Stomach (tissue), 9 donors: ENCODE data around the gene CMKLR1. TPM values are rescaled to one million over a fixed set of nuclear protein-coding genes. Genes with fewer than 3 reads are reported as not detected.

ENCODE experiments used
- DNase-seq, 2 donors: peaks; one replicate each; pipeline versions ENCODE4 v3.0.0 to v3.0.0-alpha.2; 2013 to 2019
- H3K27ac ChIP-seq, 5 donors: fragments of 200-600 bp in 4 of 5; sonication (generic) in 4 of 5; one replicate each; pipeline ENCODE4 v1.5.1; 2013 to 2019; ENCODE audit warnings: mild to moderate bottlenecking in 1 of 5, moderate library complexity in 1 of 5
- H3K27me3 ChIP-seq, 3 donors: fragments of 200-600 bp; sonication (generic); one replicate each; pipeline ENCODE4 v1.5.1; 2017 to 2019; ENCODE audit warnings: mixed run types in 1 of 3
- H3K36me3 ChIP-seq, 4 donors: fragments of 200-600 bp; sonication (generic); 1 replicate in 3 of 4; 2 replicates in 1 of 4; pipeline ENCODE4 v1.5.1; 2016 to 2019
- H3K4me1 ChIP-seq, 4 donors: fragments of 200-600 bp; sonication (generic); one replicate each; pipeline ENCODE4 v1.5.1; 2016 to 2019
- H3K4me3 ChIP-seq, 4 donors: fragments of 200-600 bp; sonication (generic) in 3 of 4; one replicate each; pipeline ENCODE4 v1.5.1; 2016 to 2019; ENCODE audit warnings: mild to moderate bottlenecking in 1 of 4
- H3K9me3 ChIP-seq, 4 donors: fragments of 200-600 bp; sonication (generic); one replicate each; pipeline ENCODE4 v1.5.1; 2016 to 2019
- EP300 ChIP-seq: sonication (generic); formaldehyde crosslinking; IDR thresholded peaks from one replicate; pipeline ENCODE4 v1.6.1; 2017; ENCODE audit warnings: antibody characterized with exemption
- POLR2A ChIP-seq, 4 donors: fragments of 450-650 bp; IDR thresholded peaks; one replicate each; pipeline ENCODE4 v1.6.1; 2016; ENCODE audit warnings: antibody characterized with exemption in 4 of 4, control low read depth in 2 of 4, mild to moderate bottlenecking in 1 of 4, moderate library complexity in 1 of 4
- POLR2AphosphoS5 ChIP-seq, 3 donors: sonication (generic); formaldehyde crosslinking; IDR thresholded peaks; one replicate each; pipeline ENCODE4 v1.6.1; 2016; ENCODE audit warnings: antibody characterized with exemption in 3 of 3
- WGBS, 5 donors: extraction: QIAGEN DNeasy Blood & Tissue Kit in 3 of 5; methylation state at CpG; one replicate each; pipeline versions ENCODE4 v1.1.5 to v1.1.7; 2013 to 2018; 5-methylcytosine and 5-hydroxymethylcytosine counted together
- intact Hi-C: fragments of 100-400 bp; cut with DNase I; formaldehyde crosslinking; loops from one replicate; pipeline ENCODE4 v1.15.1; 2023; ENCODE audit warnings: low total_unique reads
- polyA plus RNA-seq, 3 donors: library from polyadenylated mRNA; stranded (reverse); fragments of 200-250 nt; gene quantifications; one replicate each; pipeline ENCODE4 v1.2.3, GENCODE V29; 2013
- total RNA-seq, 5 donors: library from RNA; depleted of rRNA; stranded (reverse); fragments of >200 nt; gene quantifications; one replicate each; pipeline versions ENCODE4 v1.1.0 to v1.2.3, GENCODE V29; 2014 to 2016
- TF ChIP-seq, protein P1 (sequence below), 7 experiments: fragments of 450-650 bp in 4 of 7; fragments of 200-600 bp in 3 of 7; sonication (generic) in 3 of 7; IDR thresholded peaks; one replicate each; pipeline ENCODE4 v1.5.1; 2016 to 2019; ENCODE audit warnings: antibody characterized with exemption in 7 of 7, control low read depth in 2 of 7, mild to moderate bottlenecking in 1 of 7
- donor health status: healthy with polysubstance abuse.
- donor health status: Bipolar disorder and iron deficiency.
- donor health status: healthy.

CMKLR1 gene
- total and polyA plus RNA-seq, 8 donors = 0.45 to 46.1 (median 2.3) TPM

DNA sequence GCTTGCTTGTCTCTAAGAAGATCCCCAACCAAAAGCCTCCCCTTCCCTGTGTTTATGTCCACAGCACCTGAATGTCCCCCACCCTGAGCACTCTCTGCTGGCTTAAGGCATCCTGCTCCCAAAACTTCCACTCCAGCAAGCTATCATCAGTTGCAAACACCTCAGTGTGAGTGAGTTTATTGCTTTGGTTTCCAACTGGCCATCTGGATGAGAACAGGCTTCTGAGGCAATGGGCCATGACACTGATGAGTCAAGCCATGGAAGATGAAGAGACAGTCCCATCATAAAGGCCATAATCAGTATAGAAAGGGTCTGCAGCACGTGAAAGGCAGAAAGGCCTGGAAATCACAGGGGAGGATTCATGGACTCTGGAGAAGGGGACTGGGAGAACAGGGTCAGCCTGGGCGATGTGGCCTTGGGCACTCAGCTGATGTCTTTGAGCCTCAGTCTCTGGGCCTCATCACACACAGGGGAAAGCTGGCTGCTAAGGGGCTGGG, 12.8 kb downstream of the CMKLR1 start:
- no peaks in the 10 kb centered on the region for H3K36me3 ChIP-seq
- H3K4me1 ChIP-seq = peaks cover 0 to 7% (median 0%) of the 10 kb centered on the region in 4 donors
- H3K27ac ChIP-seq = no peak overlapping the region
- H3K4me3 ChIP-seq = no peak overlapping the region
- H3K9me3 ChIP-seq = no peaks in the 10 kb centered on the region
- WGBS, 5 donors = 44 to 85% (median 62%) methylated on average over 2 of the region's 2 CpGs
- peaks cover 0 to 4% (median 0%) of the 10 kb centered on the region in 3 donors for H3K27me3 ChIP-seq
- TF ChIP-seq POLR2A (IDR thresholded peaks at IDR 0.05) (no peak), EP300 (no peak), POLR2AphosphoS5 (IDR thresholded peaks at IDR 0.05) (no peak)
- TF ChIP-seq, protein P1, sequence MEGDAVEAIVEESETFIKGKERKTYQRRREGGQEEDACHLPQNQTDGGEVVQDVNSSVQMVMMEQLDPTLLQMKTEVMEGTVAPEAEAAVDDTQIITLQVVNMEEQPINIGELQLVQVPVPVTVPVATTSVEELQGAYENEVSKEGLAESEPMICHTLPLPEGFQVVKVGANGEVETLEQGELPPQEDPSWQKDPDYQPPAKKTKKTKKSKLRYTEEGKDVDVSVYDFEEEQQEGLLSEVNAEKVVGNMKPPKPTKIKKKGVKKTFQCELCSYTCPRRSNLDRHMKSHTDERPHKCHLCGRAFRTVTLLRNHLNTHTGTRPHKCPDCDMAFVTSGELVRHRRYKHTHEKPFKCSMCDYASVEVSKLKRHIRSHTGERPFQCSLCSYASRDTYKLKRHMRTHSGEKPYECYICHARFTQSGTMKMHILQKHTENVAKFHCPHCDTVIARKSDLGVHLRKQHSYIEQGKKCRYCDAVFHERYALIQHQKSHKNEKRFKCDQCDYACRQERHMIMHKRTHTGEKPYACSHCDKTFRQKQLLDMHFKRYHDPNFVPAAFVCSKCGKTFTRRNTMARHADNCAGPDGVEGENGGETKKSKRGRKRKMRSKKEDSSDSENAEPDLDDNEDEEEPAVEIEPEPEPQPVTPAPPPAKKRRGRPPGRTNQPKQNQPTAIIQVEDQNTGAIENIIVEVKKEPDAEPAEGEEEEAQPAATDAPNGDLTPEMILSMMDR (IDR thresholded peaks at IDR 0.05) = no peak
- DNase-seq = no peak
- intact Hi-C loops = no loop called here

DNA sequence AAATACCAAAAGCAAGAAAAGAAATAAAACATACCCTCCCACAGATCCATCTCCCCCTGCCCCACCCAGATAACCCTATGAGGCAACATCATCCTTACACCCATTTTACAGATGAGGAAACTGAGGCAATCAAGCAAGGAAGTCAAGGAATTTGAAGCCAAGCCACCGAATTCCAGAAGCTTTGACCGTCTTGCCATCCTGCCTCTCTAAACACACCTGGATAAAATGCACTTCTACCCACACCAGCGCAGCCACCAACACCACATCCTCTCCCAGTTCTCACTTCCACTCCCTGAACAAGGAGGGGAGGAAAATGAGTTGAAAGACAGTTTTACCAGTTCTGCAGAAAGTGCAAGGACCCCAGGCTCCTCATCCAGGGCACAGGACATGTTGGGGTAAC, 13.6 kb downstream of the CMKLR1 start:
- Histone ChIP-seq H3K27me3 (peaks cover 0 to 12% (median 0%) of the 10 kb centered on the region in 3 donors), H3K4me3 (no peak overlapping the region), H3K27ac (no peak overlapping the region), H3K9me3 (no peaks in the 10 kb centered on the region), H3K36me3 (no peaks in the 10 kb centered on the region), H3K4me1 (peaks cover 0 to 7% (median 0%) of the 10 kb centered on the region in 4 donors)
- TF ChIP-seq POLR2A (IDR thresholded peaks at IDR 0.05) (no peak), EP300 (no peak), POLR2AphosphoS5 (IDR thresholded peaks at IDR 0.05) (no peak)
- TF ChIP-seq, protein P1 (IDR thresholded peaks at IDR 0.05) = no peak
- intact Hi-C loops = no loop called here
- no peak for DNase-seq
- 69 to 91% (median 85%) methylated on average over 3 of the region's 3 CpGs for WGBS, 5 donors

DNA sequence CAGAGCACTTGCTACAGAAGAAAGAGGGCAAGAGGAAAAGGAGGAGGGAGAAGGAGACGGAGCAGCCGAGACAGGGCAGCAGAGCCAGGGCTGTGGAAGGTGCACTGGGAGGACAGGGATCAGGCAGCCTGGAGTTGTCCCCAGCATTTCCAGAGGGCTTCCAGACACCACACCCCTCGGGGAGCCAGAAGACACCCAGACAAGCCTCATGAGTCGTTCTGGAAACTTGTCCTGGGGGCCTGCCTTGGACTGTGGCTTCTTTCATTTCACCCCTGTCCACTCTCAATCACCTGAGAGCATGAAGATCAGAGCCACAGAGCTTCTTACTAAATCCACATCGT, 14.1 kb downstream of the CMKLR1 start:
- Histone ChIP-seq H3K4me1 (peaks cover 0 to 7% (median 0%) of the 10 kb centered on the region in 4 donors), H3K9me3 (no peaks in the 10 kb centered on the region), H3K4me3 (no peak overlapping the region), H3K27ac (no peak overlapping the region), H3K36me3 (no peaks in the 10 kb centered on the region), H3K27me3 (peaks cover 0 to 14% (median 0%) of the 10 kb centered on the region in 3 donors)
- 45 to 75% (median 62%) methylated on average over 5 of the region's 5 CpGs for WGBS, 5 donors
- intact Hi-C loops = no loop called here
- no peak for TF ChIP-seq POLR2AphosphoS5 (IDR thresholded peaks at IDR 0.05)
- no peak for DNase-seq

DNA sequence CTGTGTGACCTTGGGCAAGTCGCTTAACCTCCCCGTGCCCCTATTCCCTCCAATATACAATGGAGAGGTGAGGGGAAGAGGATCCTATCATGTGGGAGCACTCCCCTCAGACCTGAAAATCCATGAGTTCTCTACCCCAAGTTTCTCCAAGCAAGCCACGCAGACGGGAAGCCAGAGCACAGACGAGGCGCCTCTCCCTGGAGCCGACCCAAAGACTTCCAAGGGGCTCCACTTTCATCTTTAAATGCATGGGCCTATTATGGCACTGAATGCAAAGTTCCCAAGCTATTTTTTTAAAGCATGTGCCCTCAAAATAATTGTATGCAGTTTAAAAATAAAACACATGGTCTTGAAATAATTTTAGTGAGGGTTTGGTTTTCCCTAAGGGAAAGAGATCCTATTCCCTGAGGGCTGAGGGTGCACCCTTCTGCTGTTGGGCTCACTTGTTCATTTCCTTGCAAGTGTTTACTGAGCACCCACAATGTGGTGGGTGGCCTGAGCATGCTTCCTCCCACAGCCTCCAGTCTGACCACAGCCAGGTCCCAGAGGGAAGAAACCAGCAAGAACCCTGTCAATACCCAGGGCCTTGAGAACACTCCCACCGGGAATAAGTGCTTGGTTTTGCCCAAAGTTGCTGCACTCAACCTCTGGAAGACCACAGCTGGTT, 14.6 kb downstream of the CMKLR1 start:
- intact Hi-C loops = no loop called here
- no peak overlapping the region for H3K27ac ChIP-seq
- 69 to 83% (median 80%) methylated on average over 8 of the region's 8 CpGs for WGBS, 5 donors
- H3K27me3 ChIP-seq = peaks cover 0 to 14% (median 0%) of the 10 kb centered on the region in 3 donors
- no peak for DNase-seq
- no peaks in the 10 kb centered on the region for H3K36me3 ChIP-seq
- H3K4me3 ChIP-seq = no peak overlapping the region
- no peaks in the 10 kb centered on the region for H3K9me3 ChIP-seq
- no peak for TF ChIP-seq POLR2A (IDR thresholded peaks at IDR 0.05)
- peaks cover 0 to 7% (median 0%) of the 10 kb centered on the region in 4 donors for H3K4me1 ChIP-seq

DNA sequence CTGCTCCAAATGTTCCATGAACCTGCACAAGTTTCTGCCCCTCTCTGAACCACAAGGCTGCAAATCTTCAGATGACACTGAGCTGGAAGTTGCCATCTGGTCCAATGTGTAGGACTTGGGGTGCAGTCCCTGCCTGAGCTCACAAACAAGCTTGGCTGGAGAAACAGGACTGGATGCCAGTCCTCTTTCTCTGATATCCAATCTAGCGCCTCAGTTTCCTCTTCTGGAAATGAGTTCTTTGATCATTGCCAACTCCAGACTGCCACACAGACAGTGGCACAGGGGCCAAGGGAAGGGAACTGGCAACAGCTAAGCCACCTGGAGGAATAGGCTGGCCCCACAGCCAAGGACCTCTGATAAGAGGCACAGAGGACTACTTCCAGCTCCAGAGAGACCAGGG, 15.5 kb downstream of the CMKLR1 start:
- Histone ChIP-seq H3K9me3 (no peaks in the 10 kb centered on the region), H3K27me3 (peaks cover 0 to 14% (median 0%) of the 10 kb centered on the region in 3 donors), H3K4me3 (no peak overlapping the region), H3K36me3 (no peaks in the 10 kb centered on the region), H3K4me1 (peaks cover 0 to 7% (median 0%) of the 10 kb centered on the region in 4 donors), H3K27ac (no peak overlapping the region)
- TF ChIP-seq POLR2A (IDR thresholded peaks at IDR 0.05) = no peak
- TF ChIP-seq POLR2AphosphoS5 (IDR thresholded peaks at IDR 0.05) = no peak
- TF ChIP-seq, protein P1 (IDR thresholded peaks at IDR 0.05) = no peak
- TF ChIP-seq EP300 = no peak
- no peak for DNase-seq
- intact Hi-C loops = no loop called here
- WGBS, 5 donors = 80 to 100% (median 94%) methylated on average over 1 of the region's 1 CpG
